Heart left ventricle (tissue), 16 donors: ENCODE results near the gene KRT80. TPM values are rescaled to one million over a fixed set of nuclear protein-coding genes. Genes with fewer than 3 reads are reported as not detected.

Experiments used
- ATAC-seq, 4 donors: fragments of 200-7000 bp; cut with Tn5 transposase; one replicate each; pipeline ENCODE4 v1.9.1; 2020 to 2022; ENCODE audit warnings: moderate library complexity in 4 of 4, mild to moderate bottlenecking in 3 of 4, moderate number of reproducible peaks in 1 of 4
- DNase-seq, 5 donors: peaks; one replicate each; pipeline ENCODE4 v3.0.0-alpha.2; 2020
- H3K27ac ChIP-seq, 12 donors: fragments of 200-600 bp; sonication (generic) in 4 of 12; one replicate each; pipeline versions ENCODE4 v1.5.0 to v1.8.0; 2016 to 2022; ENCODE audit warnings: mild to moderate bottlenecking in 2 of 12
- H3K27me3 ChIP-seq, 9 donors: fragments of 200-600 bp; sonication (generic) in 2 of 9; one replicate each; pipeline versions ENCODE4 v1.5.1 to v1.8.0; 2016 to 2022; ENCODE audit warnings: mild to moderate bottlenecking in 3 of 9
- H3K36me3 ChIP-seq, 9 donors: fragments of 200-600 bp; sonication (generic) in 2 of 9; one replicate each; pipeline versions ENCODE4 v1.5.0 to v1.8.0; 2018 to 2022; ENCODE audit warnings: mild to moderate bottlenecking in 2 of 9
- H3K4me1 ChIP-seq, 12 donors: fragments of 200-600 bp; sonication (generic) in 4 of 12; one replicate each; pipeline versions ENCODE4 v1.5.0 to v1.8.0; 2016 to 2022; ENCODE audit warnings: mild to moderate bottlenecking in 3 of 12
- H3K4me3 ChIP-seq, 12 donors: fragments of 200-600 bp; sonication (generic) in 4 of 12; one replicate each; pipeline versions ENCODE4 v1.5.0 to v1.8.0; 2017 to 2022; ENCODE audit warnings: mild to moderate bottlenecking in 9 of 12, moderate library complexity in 4 of 12
- H3K9me3 ChIP-seq, 12 donors: fragments of 200-600 bp; sonication (generic) in 4 of 12; one replicate each; pipeline versions ENCODE4 v1.5.0 to v1.8.0; 2016 to 2022; ENCODE audit warnings: mild to moderate bottlenecking in 1 of 12
- POLR2A ChIP-seq, 2 donors: fragments of 450-650 bp; IDR thresholded peaks; one replicate each; pipeline ENCODE4 v1.6.1; 2017; ENCODE audit warnings: antibody characterized with exemption in 2 of 2, mild to moderate bottlenecking in 2 of 2, moderate library complexity in 2 of 2
- WGBS, 4 donors: extraction: QIAGEN DNeasy Blood & Tissue Kit in 2 of 4; methylation state at CpG; one replicate each; pipeline versions ENCODE4 v1.1.5 to v1.1.7; 2013 to 2018; 5-methylcytosine and 5-hydroxymethylcytosine counted together
- intact Hi-C, 10 donors: fragments of 100-400 bp; cut with DNase I; formaldehyde crosslinking; loops; one replicate each; pipeline versions ENCODE4 v1.11.1 to v1.14.2; 2022
- polyA plus RNA-seq, 2 donors: library from polyadenylated mRNA; stranded (reverse); fragments of 200-250 nt; gene quantifications; one replicate each; pipeline ENCODE4 v1.2.3, GENCODE V29; 2013
- total RNA-seq, 9 donors: library from RNA; depleted of rRNA in 2 of 9; stranded (reverse); fragments of >200 nt in 2 of 9; fragmentation: NEBNext Ultra II Directional in 3 of 9; extraction: Animal tissue kit (Norgen Biotek cat#: 25700) in 3 of 9; gene quantifications; one replicate each; pipeline versions ENCODE4 v1.1.0 to v1.2.4, GENCODE V29; 2016 to 2023
- TF ChIP-seq, protein P1 (sequence below), 12 donors: fragments of 200-600 bp; sonication (generic) in 4 of 12; IDR thresholded peaks; one replicate each; pipeline versions ENCODE4 v1.5.0 to v1.8.0; 2018 to 2022; ENCODE audit warnings: antibody characterized with exemption in 12 of 12, mild to moderate bottlenecking in 5 of 12
- donor health status: ischemic (EF 13 %, LVEDD 7.1; RV severe dilation, severe dysfunction).
- donor health status: healthy with polysubstance abuse.
- donor health status: DM: no; HTN: yes; CAD: no.
- donor health status: DM: no; HTN: no; CAD: no.
- donor health status: ischemic (EF 25% LVEDD 6.9; RV normal size, moderate dysfunction).
- donor health status: ischemic (EF 25% LVEDD 5.7; RV mildly dilated, moderate dysfunction).
- donor health status: healthy.
- donor health status: DM: yes; HTN: yes; CAD: no.
- donor health status: ischemic (EF 35%, LVEDD 5.7; RV mildly dilated, moderate dysfunction).
- donor health status: nonischemic (EF 11% LVEDD 7.7; RV severe dilation, severe dysfunction).
- donor health status: DM: yes; HTN: yes; CAD: no.
- donor health status: PGD.
- donor health status: ischemic (EF 29% LVEDD 5.4; RV normal size, mild dysfunction).
- donor health status: nonischemic (EF 23%, LVEDD 6.1; RV moderate dilation, normal function).

KRT80 gene
- total and polyA plus RNA-seq, 11 donors: 0.08 to 1.2 (median 0.24) TPM; not detected in 2

DNA sequence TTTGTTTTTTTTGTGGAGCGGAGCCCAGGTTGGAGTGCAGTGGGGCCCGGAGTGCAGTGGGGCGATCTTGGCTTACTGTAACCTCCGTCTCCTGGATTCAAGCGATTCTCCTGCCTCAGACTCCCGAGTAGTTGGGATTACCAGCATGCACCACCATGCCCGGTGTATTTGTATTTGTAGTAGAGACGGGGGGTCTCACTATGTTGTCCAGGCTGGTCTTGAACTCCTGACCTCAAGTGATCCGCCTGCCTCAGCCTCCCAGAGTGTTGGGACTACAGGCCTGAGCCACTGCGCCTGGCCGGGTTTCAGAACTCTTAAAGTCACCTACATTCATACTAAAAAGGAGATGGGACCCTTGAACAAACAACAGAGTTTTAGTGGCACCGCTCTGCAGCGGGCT, 52.7 kb downstream of the KRT80 start:
- DNase-seq (no peak), ATAC-seq (no peak)
- Histone ChIP-seq H3K4me3 (no peak overlapping the region), H3K27ac (no peak overlapping the region), H3K9me3 (no peaks in the 10 kb centered on the region), H3K36me3 (no peaks in the 10 kb centered on the region), H3K4me1 (no peaks in the 10 kb centered on the region), H3K27me3 (no peaks in the 10 kb centered on the region)
- WGBS, 4 donors: 87 to 91% (median 88%) methylated on average over 11 to 13 of the region's 13 CpGs
- TF ChIP-seq, protein P1, sequence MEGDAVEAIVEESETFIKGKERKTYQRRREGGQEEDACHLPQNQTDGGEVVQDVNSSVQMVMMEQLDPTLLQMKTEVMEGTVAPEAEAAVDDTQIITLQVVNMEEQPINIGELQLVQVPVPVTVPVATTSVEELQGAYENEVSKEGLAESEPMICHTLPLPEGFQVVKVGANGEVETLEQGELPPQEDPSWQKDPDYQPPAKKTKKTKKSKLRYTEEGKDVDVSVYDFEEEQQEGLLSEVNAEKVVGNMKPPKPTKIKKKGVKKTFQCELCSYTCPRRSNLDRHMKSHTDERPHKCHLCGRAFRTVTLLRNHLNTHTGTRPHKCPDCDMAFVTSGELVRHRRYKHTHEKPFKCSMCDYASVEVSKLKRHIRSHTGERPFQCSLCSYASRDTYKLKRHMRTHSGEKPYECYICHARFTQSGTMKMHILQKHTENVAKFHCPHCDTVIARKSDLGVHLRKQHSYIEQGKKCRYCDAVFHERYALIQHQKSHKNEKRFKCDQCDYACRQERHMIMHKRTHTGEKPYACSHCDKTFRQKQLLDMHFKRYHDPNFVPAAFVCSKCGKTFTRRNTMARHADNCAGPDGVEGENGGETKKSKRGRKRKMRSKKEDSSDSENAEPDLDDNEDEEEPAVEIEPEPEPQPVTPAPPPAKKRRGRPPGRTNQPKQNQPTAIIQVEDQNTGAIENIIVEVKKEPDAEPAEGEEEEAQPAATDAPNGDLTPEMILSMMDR (IDR thresholded peaks at IDR 0.05): no peak
- no peak for TF ChIP-seq POLR2A (IDR thresholded peaks at IDR 0.05)
- intact Hi-C loops: no loop called here

DNA sequence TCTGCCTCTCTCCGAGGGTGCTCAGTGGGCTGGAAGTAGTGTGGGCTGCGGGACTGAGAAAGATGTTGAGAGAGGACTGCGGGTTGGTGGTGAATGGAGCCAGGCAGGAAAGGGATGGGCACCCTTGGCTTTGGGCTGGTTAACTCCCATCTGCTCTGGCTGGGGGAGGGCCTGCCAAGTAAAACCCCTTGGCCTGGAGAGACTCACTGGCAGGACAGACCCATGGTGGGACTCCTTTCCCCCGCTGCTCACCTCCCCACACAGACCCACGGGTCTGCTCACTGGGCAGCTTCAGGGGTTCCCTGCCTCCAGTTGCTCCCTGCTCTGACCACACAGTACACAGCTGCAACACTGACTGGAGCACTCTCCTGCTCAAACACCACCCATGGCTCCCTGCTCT, 54.1 kb downstream of the KRT80 start:
- WGBS, 4 donors: 67 to 82% (median 78%) methylated on average over 5 of the region's 5 CpGs
- no peak overlapping the region for H3K4me3 ChIP-seq
- H3K36me3 ChIP-seq: no peaks in the 10 kb centered on the region
- no peaks in the 10 kb centered on the region for H3K27me3 ChIP-seq
- ATAC-seq (peak in 1 of 4 donors; percentile 33), DNase-seq (peak in 1 of 5 donors; percentile 40)
- peaks cover 0 to 7% (median 0%) of the 10 kb centered on the region in 12 donors for H3K4me1 ChIP-seq
- intact Hi-C loops: no loop called here
- H3K9me3 ChIP-seq: no peaks in the 10 kb centered on the region
- no peak overlapping the region for H3K27ac ChIP-seq
- TF ChIP-seq, protein P1 (IDR thresholded peaks at IDR 0.05): no peak
- no peak for TF ChIP-seq POLR2A (IDR thresholded peaks at IDR 0.05)

DNA sequence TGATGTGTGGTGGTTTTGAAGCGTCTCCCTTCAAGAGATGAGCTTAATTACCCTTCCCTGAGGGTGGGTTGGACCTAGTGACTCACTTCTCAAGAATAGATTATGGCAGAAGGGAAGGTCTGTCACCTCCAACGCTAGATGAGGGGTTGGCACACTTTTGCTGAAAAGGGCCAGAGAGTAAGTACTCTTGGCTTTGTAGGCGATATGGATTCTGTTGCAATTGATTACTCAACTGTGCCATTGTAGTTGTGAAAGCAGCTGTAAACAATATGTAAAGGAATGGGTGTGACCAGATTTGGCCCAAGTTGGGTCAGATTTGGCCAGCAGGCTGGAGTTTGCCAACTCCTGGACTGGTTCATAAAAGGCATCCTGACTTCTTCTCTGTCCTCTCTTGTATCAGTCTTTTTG, 59.1 kb downstream of the KRT80 start:
- peak in 1 of 5 donors; percentile 1 for DNase-seq
- H3K27ac ChIP-seq: no peak overlapping the region
- intact Hi-C loops: no loop called here

DNA sequence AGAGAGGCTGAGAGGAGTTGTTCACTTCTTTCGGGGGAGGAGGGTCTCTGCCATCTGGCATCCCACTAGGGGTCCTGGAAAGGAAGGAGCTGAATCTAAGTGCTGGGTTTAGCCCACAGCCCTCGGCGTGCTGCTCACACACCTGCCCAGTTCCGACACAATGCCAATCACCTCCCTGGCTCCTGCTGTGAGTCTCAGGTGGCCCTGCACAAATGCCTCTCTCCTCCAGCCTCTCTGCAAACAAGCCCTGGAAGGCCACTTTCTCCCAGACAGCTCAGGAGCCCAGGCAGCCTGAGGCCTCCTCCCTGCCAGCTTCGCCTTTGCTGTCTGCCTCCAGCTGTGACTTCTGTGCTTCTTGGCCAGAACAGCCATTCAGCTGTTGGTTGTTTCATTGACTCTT, 61.1 kb downstream of the KRT80 start:
- ATAC-seq (no peak), DNase-seq (peak in 1 of 5 donors; percentile 30)
- no peaks in the 10 kb centered on the region for H3K9me3 ChIP-seq
- H3K27ac ChIP-seq: no peak overlapping the region
- WGBS, 4 donors: 71 to 82% (median 76%) methylated on average over 5 of the region's 5 CpGs
- H3K36me3 ChIP-seq: no peaks in the 10 kb centered on the region
- peaks cover 5 to 27% (median 16%) of the 10 kb centered on the region in 12 donors for H3K4me1 ChIP-seq
- H3K27me3 ChIP-seq: no peaks in the 10 kb centered on the region
- intact Hi-C loops: no loop called here
- no peak for TF ChIP-seq POLR2A (IDR thresholded peaks at IDR 0.05)
- TF ChIP-seq, protein P1 (IDR thresholded peaks at IDR 0.05): no peak
- no peak overlapping the region for H3K4me3 ChIP-seq

More for the DNA sequence above, 59.1 kb downstream of the KRT80 start:
- Histone ChIP-seq H3K27me3 (no peaks in the 10 kb centered on the region), H3K4me1 (peaks cover 0 to 9% (median 2%) of the 10 kb centered on the region in 12 donors), H3K4me3 (no peak overlapping the region), H3K36me3 (no peaks in the 10 kb centered on the region), H3K9me3 (no peaks in the 10 kb centered on the region)
- WGBS, 4 donors: 81 to 90% (median 85%) methylated on average over 3 of the region's 3 CpGs
- ATAC-seq: no peak
- TF ChIP-seq, protein P1 (IDR thresholded peaks at IDR 0.05): no peak
- no peak for TF ChIP-seq POLR2A (IDR thresholded peaks at IDR 0.05)
